GM12875 (cell line): Measurements from ENCODE around the gene TTI1.

Source experiments
- H3K4me3 ChIP-seq: one replicate; pipeline ENCODE4 v1.5.1; 2011; ENCODE audit warnings: low read depth, low read length, control low read depth
- TF ChIP-seq, protein P1 (sequence below): IDR thresholded peaks from 2 replicates; pipeline ENCODE4 v1.5.1; 2011; ENCODE audit warnings: low read depth, mild to moderate bottlenecking, control low read depth, inconsistent platforms, low read length, moderate library complexity, borderline replicate concordance; ENCODE audit not compliant: insufficient read depth

Gene TTI1

DNA sequence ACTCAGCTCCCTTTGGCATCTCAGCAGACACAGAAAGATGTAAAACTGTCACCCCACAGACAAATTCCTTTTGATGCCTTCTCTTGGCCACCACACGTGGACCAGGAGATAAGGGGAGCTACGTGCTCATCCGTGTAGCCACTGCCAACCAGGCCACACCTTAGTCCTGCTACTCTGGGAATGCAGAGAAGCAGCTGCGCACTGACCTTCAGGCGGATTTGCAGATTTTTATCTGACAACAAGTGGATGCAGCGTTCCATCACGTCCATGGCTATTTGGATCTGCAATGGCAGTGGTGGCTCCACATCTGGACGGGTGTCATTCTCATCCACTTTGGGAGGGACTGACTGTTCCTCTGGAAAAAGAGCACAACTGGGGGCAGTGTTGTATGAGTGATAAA, 30.8 kb downstream of the TTI1 start:
- no peak overlapping the region for H3K4me3 ChIP-seq
- TF ChIP-seq, protein P1, sequence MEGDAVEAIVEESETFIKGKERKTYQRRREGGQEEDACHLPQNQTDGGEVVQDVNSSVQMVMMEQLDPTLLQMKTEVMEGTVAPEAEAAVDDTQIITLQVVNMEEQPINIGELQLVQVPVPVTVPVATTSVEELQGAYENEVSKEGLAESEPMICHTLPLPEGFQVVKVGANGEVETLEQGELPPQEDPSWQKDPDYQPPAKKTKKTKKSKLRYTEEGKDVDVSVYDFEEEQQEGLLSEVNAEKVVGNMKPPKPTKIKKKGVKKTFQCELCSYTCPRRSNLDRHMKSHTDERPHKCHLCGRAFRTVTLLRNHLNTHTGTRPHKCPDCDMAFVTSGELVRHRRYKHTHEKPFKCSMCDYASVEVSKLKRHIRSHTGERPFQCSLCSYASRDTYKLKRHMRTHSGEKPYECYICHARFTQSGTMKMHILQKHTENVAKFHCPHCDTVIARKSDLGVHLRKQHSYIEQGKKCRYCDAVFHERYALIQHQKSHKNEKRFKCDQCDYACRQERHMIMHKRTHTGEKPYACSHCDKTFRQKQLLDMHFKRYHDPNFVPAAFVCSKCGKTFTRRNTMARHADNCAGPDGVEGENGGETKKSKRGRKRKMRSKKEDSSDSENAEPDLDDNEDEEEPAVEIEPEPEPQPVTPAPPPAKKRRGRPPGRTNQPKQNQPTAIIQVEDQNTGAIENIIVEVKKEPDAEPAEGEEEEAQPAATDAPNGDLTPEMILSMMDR = no peak

DNA sequence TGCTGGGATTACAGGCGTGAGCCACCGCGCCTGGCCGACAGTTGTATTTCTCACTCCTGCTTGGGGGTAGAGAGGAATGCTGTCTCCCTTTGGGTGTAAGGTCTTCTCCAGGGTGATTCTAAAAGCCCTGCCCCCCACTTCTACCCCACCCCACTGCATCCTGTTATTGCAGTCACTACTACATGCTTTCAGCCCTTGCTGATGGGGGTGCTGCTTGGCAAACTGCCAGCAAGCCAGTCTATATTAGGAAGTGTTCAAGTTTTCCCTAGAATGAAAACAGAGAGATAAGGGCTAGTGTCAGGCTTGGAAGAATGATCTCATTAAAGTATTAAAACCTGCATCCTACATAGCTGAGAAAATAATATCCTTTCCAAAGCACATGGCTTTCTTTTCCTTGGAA, 31.3 kb downstream of the TTI1 start:
- TF ChIP-seq, protein P1 = no peak
- H3K4me3 ChIP-seq = no peak overlapping the region

DNA sequence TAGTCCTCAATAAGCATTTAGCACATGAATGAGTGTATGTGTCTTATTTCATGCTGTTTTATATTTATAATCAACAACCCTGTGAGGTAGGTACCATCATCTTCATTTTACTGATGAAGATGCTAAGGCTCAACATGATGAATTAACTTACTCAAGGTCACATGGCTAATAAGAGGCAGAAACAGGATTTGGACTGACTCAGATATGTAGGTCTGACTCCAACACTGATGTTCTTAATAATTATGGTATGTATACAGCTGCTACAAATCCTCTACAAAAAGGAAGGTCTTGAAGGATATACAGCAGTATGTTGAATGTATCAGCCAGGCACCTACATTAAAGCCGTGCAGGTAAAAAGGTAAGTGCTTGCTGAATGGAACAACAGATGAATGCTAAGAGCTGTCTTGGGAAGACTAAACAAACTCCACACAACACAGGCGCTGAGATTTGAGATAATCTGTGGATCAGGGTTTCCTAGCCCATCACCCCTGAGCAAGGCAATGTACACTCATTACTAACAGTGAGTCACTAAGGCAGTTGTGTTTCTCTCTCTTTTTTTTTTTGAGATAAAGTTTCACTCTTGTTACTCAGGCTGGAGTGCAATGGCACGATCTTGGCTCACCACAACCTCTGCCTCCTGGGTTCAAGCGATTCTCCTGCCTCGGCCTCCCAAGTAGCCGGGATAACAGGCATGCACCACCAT, 31.9 kb downstream of the TTI1 start:
- no peak overlapping the region for H3K4me3 ChIP-seq
- TF ChIP-seq, protein P1 = no peak

DNA sequence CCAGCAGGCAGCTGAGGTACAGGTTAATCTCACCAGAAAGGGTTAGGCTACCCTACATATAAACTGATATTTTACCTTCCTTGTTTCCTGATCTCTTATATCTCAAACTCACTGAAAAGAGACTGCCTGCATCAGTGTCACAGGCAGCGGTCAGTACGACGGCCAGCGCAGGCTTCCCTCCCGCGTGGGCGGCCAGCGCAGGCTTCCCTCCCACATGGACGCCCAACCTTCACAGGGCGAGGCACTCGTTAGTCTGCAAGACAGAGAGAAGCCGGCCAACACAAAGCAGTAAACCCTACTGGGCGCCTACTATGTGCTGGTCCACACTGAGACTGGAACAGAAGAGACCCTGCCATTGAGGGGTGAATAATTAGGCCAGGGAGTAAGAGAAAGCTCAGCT, 33.0 kb downstream of the TTI1 start:
- TF ChIP-seq, protein P1 = no peak

DNA sequence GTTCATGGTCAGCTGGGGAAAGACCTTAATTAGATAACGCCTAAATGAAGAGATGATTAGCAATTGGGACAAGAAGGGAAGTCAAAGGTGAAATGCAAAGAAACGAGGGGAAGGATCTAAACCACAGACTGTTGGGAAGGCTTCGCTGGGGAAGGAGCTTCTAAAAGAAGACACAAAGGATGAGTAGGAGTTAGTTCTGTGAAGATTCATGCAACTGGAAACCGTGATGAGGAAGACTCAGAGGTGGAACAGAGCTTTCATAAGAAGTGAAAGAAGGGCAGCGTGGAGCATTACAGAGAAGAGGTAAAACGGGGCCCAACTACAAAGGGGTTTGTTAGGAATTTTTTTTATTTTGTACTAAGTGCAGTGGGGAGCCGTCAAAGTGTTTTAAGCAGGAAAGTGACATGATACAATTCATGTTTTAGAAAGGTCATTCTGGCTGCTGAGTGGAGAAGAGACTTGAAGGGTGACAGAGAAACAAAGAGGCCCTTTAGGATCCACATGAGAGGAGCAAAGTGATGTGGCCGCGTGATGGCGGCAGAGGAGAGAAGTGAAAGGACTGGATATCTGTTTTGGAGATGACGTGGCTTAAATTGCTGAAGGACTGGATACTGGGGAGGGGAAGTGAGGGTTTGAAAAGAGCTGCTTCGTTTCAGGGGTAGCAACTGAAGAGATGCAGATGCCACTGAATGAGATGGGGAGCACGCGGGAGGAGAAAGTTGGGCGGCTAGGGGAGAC, 33.6 kb downstream of the TTI1 start:
- TF ChIP-seq, protein P1 = no peak
- H3K4me3 ChIP-seq = no peak overlapping the region

More for the DNA sequence above, 33.0 kb downstream of the TTI1 start:
- no peak overlapping the region for H3K4me3 ChIP-seq

DNA sequence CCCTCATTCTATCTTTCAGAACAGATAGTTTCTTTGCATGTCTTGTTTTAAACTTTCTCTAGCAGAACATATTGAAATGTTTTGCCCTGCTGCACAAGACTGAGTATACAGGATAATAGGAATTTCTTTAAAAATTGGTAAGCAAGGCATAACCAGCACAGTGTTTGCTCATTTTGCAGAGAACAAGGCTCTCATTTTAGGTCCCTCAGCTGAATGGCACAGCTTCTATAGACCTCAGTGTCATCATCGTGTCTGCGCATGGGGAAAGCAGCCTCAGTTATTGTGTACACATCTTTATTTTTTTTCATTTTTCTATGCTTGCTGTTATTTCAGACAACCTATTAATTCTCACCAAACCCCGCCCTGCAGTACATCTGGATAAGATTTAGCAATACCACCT, 35.7 kb downstream of the TTI1 start:
- no peak overlapping the region for H3K4me3 ChIP-seq
- TF ChIP-seq, protein P1 = no peak

DNA sequence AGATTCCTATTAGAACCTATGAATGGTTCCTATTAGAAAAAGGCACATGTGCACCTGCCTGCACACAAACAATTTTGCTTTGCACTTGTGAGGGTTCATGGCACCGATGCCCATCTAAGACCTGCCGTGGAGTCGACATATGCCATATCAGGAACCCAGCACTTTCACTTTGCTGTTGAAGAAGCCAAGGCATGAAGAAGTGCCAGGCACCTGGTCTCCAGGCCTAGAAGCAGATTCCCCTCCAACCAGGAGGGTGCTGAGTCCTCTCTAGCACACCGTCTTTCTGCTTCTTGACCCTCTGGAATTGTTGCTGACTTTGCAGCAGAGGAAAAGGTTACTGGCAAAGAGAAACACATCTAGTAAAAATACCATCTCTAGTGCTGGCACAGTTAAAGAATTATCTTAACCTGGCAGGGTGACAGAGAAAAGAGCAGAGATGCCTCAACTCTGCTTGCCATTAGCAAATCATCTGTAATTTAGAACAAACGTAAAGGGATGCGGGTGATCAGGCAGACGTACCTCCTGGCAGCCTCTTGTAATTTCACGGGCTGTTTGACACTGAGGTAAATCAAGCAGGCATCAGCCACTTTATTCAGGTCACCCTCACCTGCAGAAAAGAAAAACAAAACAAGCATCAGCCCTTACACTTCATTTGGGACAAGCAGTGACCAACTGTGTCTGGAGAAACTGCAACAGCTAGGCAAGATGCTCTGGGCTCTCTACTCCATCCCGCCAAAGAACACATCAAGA, 37.2 kb downstream of the TTI1 start:
- TF ChIP-seq, protein P1 = no peak
- no peak overlapping the region for H3K4me3 ChIP-seq
